ENCODE results near the gene LRRFIP1.

Gene LRRFIP1

DNA sequence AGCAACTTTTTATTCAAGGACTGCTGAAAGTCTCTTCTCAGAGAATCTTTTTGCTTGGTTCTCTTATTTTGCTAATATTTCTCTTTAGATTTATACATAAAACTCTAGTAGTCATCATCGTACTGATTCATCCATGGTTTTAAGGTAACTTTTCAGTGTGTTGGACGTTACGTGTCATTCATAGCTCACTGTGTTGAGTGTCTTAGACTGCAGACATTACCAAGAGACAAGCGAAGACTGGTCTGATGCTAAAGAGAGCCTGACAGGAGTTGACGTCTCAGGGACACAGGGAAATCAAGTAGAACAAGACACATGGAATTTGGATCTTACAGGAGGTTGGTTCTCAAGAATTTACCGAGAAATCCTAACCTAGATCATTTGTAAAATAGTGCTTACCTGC, 196.7 kb downstream of the LRRFIP1 start:
- DNase-seq (ENCODE audit: low read depth in 2 of 2, low spot score in 1 of 2): no peak

DNA sequence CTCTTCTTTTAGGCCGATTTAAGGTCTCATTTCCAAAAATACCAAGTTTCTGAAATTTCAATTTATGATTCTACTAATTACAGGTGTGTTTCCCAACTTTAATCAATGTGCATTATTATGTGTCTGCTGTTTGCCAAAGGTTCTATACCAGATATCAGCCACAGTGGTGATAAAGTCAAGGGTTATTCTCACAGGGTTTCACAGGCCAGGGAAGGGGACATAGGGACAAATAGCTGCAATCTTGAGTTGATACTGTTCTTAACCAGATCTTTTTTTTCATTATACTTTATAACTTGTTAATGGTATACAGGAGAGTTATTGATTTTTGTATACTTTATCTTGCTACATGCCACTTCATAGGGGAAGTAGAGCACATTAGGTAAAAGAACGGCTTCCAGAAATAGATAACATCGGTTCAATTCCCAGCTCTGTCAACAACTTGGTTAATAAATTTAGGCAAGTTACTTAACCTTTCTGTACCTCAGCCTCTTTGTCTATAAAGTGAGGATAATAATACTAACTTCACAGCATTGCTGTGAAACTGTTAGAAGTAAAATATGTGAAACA, 200.1 kb downstream of the LRRFIP1 start:
- DNase-seq (ENCODE audit: low read depth in 2 of 2, low spot score in 1 of 2): no peak

All from stimulated activated CD8-positive, alpha-beta memory T cell treated with anti-CD3 and anti-CD28 coated beads, Interleukin-4, amount 100 ng/mL, for 1 hour (primary cell).